Progenitor cell of endocrine pancreas (in vitro differentiated cells): ENCODE measurements around the gene MARF1. TPM values are rescaled to one million over a fixed set of nuclear protein-coding genes. Genes with fewer than 3 reads are reported as not detected.
"Not testable (repeated sequence)": the region's sequence is repeated elsewhere in the genome, so short reads cannot be mapped to it uniquely, and the experiment has no call there.

Experiments used
- DNase-seq: peaks from one replicate; pipeline ENCODE4 v3.0.0; 2021; ENCODE audit warnings: low spot score; ENCODE audit not compliant: unreplicated experiment
- H3K27ac Mint-ChIP-seq: 2 replicates; pipeline ENCODE4 v1.8.0; 2021; ENCODE audit warnings: mild to moderate bottlenecking, moderate library complexity, mixed read lengths
- H3K27me3 Mint-ChIP-seq: 2 replicates; pipeline ENCODE4 v1.8.0; 2021; ENCODE audit warnings: mixed read lengths
- H3K36me3 Mint-ChIP-seq: 2 replicates; pipeline ENCODE4 v1.8.0; 2022; ENCODE audit warnings: mixed read lengths; ENCODE audit not compliant: insufficient read depth
- H3K4me1 Mint-ChIP-seq: 2 replicates; pipeline ENCODE4 v1.8.0; 2021; ENCODE audit warnings: low read depth, mixed read lengths
- H3K4me3 Mint-ChIP-seq: 2 replicates; pipeline ENCODE4 v1.8.0; 2021; ENCODE audit warnings: low read depth, mild to moderate bottlenecking, moderate library complexity, mixed read lengths
- H3K9me3 Mint-ChIP-seq: 2 replicates; pipeline ENCODE4 v1.8.0; 2021; ENCODE audit warnings: low read depth, mixed read lengths
- total RNA-seq: library from RNA; stranded (reverse); gene quantifications from 2 replicates; pipeline ENCODE4 v1.2.1, GENCODE V29; 2021
- TF ChIP-seq, protein P1 (sequence below): fragments of 200-600 bp; sonication (generic); IDR thresholded peaks from one replicate; pipeline ENCODE4 v1.5.0; 2021; ENCODE audit warnings: antibody characterized with exemption, mild to moderate bottlenecking; ENCODE audit not compliant: unreplicated experiment

Gene MARF1
- total RNA-seq, 1 donor from 2014 or later, result 71.9 TPM

DNA sequence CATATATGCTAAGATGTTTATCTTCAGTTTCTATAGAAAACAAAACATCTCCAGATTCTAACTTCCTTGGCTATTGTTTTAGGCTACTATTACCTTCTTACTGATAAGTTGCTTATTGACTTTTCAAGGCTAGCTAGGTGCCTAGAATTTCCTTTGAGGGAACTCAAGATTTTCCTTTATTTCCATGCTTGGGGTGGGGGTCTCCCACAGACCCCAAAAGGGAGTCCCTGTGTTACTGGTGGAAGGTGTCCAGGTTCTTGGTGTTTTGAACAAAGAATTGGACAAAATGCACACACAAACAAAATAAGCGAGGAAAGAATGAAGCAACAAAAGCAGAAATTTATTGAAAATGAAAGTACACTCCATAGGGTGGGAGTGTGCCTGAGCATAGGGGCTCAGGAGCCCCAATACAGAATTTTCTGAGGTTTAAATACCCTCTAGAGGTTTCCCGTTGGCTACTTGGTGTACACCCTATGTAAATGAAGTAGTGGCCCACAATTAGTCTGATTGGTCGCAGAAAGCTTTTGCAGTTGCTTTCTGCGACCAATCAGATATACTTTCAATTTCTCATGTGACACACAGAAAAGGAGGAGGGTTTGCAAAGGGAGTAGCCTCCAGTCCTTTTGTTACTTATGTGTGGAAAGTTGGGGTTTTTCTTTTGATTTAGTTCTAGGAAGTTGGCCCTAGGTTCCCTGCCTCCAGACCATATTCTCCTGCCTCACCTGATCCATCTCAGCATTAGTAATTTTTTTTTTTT is 67.5 kb downstream of the MARF1 start:
- H3K9me3 Mint-ChIP-seq, result no peaks in the 10 kb centered on the region
- no peak overlapping the region for H3K4me3 Mint-ChIP-seq
- no peaks in the 10 kb centered on the region for H3K36me3 Mint-ChIP-seq
- H3K27ac Mint-ChIP-seq, result no peak overlapping the region
- DNase-seq, result no peak
- TF ChIP-seq, protein P1, sequence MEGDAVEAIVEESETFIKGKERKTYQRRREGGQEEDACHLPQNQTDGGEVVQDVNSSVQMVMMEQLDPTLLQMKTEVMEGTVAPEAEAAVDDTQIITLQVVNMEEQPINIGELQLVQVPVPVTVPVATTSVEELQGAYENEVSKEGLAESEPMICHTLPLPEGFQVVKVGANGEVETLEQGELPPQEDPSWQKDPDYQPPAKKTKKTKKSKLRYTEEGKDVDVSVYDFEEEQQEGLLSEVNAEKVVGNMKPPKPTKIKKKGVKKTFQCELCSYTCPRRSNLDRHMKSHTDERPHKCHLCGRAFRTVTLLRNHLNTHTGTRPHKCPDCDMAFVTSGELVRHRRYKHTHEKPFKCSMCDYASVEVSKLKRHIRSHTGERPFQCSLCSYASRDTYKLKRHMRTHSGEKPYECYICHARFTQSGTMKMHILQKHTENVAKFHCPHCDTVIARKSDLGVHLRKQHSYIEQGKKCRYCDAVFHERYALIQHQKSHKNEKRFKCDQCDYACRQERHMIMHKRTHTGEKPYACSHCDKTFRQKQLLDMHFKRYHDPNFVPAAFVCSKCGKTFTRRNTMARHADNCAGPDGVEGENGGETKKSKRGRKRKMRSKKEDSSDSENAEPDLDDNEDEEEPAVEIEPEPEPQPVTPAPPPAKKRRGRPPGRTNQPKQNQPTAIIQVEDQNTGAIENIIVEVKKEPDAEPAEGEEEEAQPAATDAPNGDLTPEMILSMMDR, result no peak
- H3K27me3 Mint-ChIP-seq, result no peaks in the 10 kb centered on the region
- peaks cover 11% of the 10 kb centered on the region for H3K4me1 Mint-ChIP-seq

DNA sequence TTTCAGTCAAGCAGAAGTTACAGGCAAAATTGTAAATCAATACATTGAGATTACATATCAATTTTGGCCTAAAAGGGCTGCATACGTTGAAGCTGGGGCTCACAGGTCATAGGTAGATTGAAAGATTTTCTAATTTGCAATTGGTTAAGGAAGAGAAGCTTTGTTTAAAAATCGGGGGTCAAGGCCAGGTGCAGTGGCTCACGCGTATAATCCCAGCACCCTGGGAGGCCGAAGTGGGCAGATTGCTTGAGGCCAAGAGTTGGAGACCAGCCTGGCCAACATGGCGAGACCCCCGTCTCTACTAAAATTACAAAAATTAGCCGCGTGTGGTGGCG is 68.4 kb downstream of the MARF1 start:
- Mint-ChIP-seq H3K4me1 (peaks cover 11% of the 10 kb centered on the region), H3K36me3 (no peaks in the 10 kb centered on the region), H3K27ac (no peak overlapping the region), H3K4me3 (no peak overlapping the region), H3K27me3 (no peaks in the 10 kb centered on the region), H3K9me3 (no peaks in the 10 kb centered on the region)
- TF ChIP-seq, protein P1, result no peak
- DNase-seq, result no peak

DNA sequence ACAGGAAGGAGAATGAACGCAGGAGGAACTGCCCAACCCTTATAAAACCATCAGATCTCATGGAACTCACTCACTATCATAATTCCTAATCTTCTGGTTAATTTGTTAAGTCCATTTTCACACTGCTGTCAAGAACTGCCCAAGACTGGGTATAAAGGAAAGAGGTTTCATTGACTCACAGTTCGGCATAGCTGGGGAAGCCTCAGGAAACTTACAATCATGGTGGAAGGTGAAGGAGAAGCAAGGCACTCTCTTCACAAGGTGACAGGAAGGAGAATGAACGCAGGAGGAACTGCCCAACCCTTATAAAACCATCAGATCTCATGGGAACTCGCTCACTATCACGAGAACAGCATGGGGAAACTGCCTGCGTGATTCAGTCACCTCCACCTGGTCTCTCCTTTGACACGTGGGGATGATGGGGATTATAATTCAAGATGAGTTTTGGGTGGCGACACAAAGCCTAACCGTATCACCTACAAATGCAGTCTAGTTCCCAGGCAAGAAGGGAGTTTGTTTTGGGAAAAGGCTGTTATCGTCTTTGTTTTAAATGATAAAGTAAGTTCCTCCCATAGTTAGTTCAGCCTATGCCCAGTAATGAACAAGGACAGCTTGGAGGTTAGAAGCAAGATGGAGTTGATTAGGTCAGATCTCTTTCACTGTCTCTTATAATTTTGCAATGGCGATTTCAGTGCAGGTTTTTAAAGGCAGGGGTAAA is 68.9 kb downstream of the MARF1 start:
- not testable (repeated sequence) for H3K36me3 Mint-ChIP-seq, H3K27me3 Mint-ChIP-seq
- peak overlapping the region; percentile 17 for H3K27ac Mint-ChIP-seq

DNA sequence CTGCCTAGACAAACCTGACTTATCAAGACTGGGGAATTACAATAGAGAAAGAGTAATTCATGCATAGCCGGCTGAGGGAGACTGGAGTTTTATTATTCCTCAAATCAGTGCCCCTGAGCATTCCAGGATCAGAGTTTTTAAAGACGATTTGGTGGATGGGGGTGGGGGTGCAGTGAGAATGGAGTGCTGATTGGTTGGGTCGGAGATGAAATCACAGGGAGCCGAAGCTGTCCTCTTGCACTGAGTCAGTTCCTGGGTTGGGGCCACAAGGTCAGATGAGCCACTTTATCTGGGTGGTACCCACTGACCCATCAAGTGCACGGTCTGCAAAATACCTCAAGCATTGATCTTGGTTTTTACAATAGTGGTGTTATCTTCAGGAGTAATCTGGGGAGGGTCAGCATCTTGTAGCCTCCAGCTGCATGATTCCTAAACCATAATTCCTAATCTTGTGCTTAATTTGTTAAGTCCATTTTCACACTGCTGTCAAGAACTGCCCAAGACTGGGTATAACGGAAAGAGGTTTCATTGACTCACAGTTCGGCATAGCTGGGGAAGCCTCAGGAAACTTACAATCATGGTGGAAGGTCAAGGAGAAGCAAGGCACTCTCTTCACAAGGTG is 69.6 kb downstream of the MARF1 start:
- DNase-seq, result no peak
- H3K9me3 Mint-ChIP-seq, result no peaks in the 10 kb centered on the region
- no peaks in the 10 kb centered on the region for H3K36me3 Mint-ChIP-seq
- no peak overlapping the region for H3K4me3 Mint-ChIP-seq
- H3K27ac Mint-ChIP-seq, result no peak overlapping the region
- TF ChIP-seq, protein P1, result no peak
- no peaks in the 10 kb centered on the region for H3K27me3 Mint-ChIP-seq
- peaks cover 11% of the 10 kb centered on the region for H3K4me1 Mint-ChIP-seq

More for the DNA sequence above, 68.9 kb downstream of the MARF1 start:
- H3K9me3 Mint-ChIP-seq, H3K4me3 Mint-ChIP-seq, DNase-seq: not testable (repeated sequence)
- H3K4me1 Mint-ChIP-seq, result peaks cover 11% of the 10 kb centered on the region

DNA sequence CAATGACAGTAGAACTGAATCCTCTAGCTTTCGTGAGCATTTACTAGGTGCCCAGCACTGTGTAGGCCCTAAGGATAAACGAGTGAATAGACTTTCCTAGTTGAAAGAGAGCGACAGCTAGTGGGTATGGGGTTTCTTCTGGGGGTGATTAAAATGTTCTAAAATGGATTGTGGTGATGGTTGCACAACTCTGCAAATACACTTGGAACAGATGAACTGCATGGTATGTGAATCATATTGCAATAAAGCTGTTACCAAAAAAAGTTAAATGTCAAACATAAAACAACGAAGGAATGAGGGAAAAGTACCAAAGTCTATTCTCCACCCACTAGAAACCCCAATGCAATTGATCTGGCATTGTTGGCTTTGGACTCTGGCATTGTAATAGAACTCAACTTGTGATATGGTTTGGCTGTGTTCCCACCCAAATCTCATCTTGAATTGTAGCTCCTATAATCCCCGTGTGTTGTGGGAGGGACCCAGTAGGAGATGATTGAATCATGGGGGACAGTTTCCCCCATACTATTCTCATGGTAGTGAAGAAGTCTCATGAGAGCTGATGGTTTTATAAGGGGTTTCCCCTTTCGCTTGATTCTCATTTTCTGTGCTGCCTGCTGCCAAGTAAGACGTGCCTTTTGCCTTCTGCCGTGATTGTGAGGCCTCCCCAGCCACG is 70.5 kb downstream of the MARF1 start:
- Mint-ChIP-seq H3K27me3 (no peaks in the 10 kb centered on the region), H3K4me3 (no peak overlapping the region), H3K36me3 (no peaks in the 10 kb centered on the region), H3K27ac (no peak overlapping the region), H3K9me3 (no peaks in the 10 kb centered on the region), H3K4me1 (peaks cover 11% of the 10 kb centered on the region)
- TF ChIP-seq, protein P1, result no peak
- DNase-seq, result no peak
